Lung microvascular endothelial cell (primary cell): ENCODE results near the gene FAM111B. TPM values are rescaled to one million over a fixed set of nuclear protein-coding genes. Genes with fewer than 3 reads are reported as not detected.
"Not testable (repeated sequence)": the region's sequence is repeated elsewhere in the genome, so short reads cannot be mapped to it uniquely, and the experiment has no call there.

Experiments used
- DNase-seq, 2 donors: peaks; one replicate each; pipeline versions ENCODE4 v3.0.0 to v3.0.0-alpha.2; 2010; ENCODE audit warnings: low read depth in 2 of 2
- total RNA-seq: library from RNA; depleted of rRNA; stranded (reverse); fragments of >200 nt; gene quantifications from 2 replicates; pipeline ENCODE4 v1.2.1, GENCODE V29; 2014

The FAM111B gene
- total RNA-seq, 1 donor from 2014 or later: 6.9 TPM

DNA sequence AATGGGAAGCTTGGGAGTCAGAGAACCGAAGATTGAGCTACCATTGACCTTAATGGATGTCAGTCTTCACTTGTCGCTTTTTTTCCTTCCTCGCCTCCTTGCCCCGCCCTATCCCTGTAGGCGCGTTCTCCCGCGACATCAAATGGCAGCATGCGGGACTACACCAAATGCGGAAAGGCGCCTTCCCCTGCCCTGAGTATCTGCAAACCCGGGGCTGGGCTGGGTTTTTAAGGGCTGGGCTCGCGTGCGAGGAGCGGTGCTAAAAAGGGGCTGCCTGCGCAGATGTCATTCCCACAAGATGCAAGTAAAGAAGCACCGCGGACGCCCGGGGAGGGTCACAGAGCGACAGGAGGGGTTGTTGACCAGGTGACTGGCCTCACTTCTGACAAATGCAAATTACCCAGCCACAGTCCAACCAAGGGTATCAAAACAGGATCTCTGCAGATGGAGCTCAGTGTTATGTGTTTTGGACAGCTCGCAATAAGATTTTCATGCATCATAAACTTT is 4.7 kb upstream of the FAM111B start:
- DNase-seq: peak; percentile 9 to 48

DNA sequence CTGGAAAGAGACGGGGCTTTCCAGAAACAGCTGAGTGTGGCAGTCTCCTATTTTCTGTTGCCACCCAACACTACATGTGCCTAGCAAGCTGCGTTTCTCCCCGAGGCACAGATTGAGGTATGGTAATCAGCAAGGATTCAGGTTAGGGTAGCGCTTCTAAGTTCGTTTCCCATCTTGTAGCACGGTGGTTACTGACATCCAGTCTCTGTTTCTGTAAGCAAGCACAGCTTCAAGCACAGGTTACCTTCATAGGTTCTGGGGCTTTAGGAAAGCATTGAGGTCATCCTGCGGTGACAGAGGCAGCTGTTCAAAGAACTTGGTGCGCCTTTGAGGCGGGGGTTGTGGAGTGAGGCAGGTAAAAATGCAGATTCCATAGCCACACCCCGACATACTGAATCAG is 684 bp downstream of the FAM111B start:
- DNase-seq: not testable (repeated sequence)

DNA sequence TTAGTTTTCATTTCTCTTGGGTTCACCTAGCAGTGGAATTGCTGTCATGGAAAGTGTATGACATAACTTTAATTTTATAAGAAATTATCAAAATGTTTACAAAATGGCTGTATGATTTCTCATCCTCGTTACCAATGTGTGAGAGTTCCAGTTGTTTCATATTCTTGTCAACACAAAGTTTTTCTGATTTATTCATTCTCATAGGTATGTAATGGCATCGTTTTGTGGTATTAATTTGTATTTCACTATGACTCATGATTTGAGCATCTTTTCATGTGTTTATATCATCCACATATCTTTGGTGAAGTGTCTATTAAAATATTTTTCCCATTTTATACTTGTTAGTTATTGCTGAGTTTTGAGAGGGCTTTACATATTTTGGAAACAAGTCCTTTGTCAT is 5.5 kb downstream of the FAM111B start:
- DNase-seq: no peak

DNA sequence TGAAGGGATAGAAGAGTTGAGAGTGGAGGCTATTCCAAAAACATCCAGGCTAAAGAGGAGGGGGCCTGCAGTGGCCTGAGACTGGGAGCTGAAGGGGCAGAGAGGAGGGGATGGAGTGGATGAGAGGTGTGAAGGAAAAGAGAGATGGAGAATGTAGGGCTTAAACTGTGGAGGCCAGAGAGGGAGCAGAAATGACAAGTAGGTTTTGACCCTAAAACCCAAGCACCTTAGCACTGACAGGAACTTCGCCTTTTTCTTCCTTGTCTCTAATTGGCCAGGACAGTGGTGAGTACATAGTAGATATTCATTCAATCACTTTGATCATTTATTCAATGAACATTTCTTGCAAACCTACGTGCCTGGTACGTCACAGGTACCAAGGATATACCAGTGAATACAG is 7.3 kb downstream of the FAM111B start:
- no peak for DNase-seq

DNA sequence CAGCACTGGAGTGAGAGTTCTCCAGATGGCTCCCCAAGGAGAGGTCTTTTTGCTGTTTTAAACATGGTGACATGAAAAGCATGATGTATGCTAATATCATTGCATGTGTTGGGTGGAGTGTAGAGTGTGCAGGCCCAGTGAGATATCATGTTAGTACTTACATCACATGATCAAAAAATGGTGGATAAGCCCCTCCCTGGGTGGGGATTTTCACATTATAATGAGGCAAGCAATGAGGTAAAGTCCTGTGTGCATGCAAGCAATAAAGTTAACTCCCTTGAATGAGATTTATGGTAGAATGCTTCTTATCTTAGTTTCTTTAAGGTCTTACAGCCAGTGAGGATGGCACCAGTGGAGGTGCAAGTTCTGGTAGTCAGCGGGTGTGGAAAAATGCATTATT is 8.5 kb downstream of the FAM111B start:
- no peak for DNase-seq

DNA sequence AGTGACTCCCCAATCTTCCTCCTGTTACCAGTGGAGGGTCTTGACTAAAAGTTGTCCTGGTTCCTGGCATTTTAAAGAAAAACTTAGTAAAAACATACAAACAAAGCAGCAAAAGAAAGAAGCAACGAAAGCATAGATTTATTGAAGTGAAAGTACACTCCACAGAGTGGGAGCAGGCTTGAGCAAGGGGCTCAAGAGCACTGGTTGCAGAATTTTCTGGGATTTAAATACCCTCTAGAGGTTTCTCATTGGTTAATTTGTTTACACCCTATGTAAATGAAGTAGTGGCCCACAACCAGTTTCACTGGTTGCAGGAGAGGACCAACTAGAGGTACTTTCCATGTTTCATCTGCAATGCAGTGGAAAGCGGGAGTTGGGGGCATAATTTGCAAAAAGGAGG is 10.7 kb downstream of the FAM111B start:
- DNase-seq: no peak

DNA sequence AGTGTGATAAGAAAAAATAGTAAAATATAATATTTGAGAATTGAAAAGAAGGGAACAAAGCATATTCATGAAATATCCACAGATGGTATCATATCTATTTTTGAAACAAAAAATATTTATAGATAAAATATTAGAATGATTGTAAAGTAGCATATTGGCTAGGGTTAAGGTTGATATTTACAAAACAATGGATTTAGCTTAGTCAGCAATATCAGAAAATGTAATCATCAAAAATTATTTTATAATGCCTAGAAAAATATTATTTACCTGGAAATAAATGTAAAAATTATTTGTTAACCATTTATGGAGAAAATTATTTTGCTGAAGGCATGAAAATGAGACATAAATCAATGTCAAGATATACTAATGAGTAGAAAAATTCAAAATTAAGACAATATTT is 12.8 kb downstream of the FAM111B start:
- DNase-seq: no peak

DNA sequence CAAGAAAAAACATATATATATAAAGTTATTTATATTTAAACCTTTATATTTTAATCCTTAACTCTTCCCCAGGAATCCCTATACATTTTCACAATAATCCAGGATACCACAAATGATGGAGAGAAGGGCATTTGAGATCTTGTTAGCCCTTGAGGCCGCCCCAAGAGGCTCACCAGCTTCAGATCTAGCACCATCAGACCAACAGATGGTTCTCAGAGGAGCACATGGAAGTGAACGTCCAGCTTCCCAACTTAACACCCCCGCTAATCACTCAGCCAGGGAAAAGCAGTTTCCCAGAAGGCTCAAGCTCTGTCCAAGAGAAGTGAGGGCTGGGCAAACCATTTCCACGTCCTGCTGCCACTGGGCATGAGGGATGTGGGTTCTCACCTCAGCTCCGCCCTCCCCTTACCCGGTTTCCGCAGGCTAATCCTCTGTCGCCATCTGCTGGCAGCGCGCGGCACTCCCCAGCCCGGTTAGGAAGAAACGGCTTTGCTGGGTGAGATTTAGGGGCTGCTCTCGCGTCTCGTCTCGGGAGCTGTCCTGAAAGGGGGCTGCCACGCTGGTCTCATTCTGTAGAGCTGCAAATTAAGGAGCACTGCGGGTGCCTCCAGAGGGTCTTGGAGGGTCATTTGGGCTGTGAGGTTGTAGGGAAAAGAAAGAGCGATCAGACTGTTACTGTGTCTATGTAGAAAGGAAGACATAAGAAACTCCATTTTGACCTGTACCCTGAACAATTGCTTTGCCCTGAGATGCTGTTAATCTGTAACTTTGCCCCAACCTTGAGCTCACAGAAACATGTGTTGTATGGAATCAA is 28.8 kb downstream of the FAM111B start:
- DNase-seq: peak; percentile 81 to 83

DNA sequence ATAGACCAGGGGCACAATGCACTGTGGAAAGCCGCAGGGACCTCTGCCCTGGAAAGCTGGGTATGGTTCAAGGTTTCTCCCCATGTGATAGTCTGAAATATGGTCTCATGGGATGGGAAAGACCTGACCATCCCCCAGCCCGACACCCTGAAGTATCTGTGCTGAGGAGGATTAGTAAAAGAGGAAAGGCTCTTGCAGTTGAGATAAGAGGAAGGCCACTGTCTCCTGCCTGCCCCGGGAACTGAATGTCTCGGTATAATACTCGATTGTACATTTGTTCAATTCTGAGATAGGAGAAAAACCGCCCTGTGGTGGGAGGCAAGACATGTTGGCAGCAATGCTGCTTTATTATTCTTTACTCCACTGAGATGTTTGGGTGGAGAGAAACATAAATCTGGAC is 29.5 kb downstream of the FAM111B start:
- DNase-seq: not testable (repeated sequence)

DNA sequence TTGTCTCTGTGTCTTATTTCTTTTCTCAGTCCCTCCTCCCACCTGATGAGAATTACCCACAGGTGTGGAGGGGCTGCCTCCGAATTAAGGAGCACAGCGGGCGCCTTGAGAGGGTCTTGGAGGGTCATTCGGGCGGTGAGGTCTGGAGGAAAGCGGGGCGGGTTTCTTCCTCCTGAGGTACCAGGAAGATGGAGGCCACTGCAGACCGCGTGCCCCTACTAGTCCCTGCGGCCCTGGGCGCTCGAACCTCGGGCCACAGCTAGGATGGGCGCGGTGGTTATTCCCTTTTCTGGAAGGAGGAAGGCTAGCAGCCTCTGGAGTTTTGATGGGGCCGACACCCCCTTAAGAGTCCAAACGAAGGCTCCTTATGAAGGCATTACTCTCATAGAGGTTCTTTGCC is 30.2 kb downstream of the FAM111B start:
- DNase-seq: no peak

DNA sequence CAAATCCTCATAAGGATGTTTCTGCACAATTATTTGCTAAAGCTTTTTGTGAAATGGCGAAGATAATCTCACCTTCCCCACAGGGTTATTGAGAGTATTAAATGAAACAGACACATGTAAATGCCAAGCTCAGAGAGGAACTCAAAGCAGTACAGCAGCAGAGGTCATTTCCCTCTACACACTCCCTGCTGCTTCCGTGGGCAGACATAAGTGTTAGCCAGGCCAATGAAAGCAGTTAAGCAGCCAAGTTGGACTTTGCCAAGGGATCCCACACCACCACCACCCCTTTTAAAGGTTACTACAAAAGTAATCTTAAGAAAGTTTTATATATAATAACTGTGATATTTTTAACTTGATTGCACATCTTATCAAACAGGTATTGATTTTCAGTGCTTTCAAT is 31.6 kb downstream of the FAM111B start:
- DNase-seq: peak; percentile 24 to 75

DNA sequence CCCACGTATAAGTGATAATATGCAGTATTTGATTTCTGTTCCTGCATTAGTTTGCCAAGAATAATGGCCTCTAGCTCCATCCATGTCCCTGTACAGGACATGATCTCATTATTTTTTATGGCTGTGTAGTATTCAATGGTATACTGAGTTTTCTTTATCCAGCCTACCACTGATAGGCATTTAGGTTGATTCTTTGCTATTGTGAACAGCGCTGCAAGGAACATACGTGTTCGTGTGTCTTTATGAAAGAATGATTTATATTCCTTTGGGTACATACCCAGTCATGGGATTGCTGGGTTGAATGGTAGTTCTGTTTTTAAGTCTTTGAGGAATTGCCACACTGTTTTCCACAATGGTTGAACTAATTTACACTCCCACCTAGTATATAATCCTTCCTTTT is 34.2 kb downstream of the FAM111B start:
- DNase-seq: no peak

DNA sequence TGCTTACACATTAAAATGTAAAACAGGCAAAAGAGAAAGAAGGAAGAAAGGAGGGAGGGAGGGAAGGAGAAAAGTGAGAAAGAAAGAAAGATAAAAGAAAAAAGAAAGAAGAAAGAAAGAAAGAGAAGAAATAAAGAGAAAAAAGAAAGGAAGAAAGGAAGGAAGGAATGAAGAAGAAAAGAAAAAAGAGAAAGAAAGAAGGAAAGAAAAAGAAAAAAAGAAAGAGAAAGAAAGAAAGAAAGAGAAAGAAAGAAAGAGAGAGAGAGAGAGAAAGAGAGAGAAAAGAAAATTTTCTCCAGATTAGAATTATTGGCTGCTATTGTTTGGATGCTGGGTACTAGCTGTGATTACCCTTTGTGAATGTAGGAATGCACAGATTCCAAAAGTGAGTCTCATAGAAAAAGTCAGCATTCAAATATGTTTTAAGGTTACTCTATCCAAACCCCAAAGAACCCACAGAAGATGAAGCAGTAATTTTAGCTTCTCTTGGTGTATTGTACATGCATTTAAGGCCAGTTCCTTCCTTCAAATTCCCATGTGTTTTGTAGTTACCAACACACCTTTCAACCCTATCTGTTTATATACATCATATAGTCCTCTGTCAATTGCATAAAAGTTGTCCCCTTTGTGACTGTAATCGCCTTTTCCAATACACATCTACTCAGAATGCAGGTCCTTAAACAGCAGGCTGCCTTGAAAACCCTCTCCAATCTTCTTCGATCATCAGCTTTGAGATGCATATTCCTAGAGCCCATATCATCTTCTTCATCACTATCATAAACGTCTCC is 34.8 kb downstream of the FAM111B start:
- DNase-seq: peak in 1 of 2 donors; percentile 7

DNA sequence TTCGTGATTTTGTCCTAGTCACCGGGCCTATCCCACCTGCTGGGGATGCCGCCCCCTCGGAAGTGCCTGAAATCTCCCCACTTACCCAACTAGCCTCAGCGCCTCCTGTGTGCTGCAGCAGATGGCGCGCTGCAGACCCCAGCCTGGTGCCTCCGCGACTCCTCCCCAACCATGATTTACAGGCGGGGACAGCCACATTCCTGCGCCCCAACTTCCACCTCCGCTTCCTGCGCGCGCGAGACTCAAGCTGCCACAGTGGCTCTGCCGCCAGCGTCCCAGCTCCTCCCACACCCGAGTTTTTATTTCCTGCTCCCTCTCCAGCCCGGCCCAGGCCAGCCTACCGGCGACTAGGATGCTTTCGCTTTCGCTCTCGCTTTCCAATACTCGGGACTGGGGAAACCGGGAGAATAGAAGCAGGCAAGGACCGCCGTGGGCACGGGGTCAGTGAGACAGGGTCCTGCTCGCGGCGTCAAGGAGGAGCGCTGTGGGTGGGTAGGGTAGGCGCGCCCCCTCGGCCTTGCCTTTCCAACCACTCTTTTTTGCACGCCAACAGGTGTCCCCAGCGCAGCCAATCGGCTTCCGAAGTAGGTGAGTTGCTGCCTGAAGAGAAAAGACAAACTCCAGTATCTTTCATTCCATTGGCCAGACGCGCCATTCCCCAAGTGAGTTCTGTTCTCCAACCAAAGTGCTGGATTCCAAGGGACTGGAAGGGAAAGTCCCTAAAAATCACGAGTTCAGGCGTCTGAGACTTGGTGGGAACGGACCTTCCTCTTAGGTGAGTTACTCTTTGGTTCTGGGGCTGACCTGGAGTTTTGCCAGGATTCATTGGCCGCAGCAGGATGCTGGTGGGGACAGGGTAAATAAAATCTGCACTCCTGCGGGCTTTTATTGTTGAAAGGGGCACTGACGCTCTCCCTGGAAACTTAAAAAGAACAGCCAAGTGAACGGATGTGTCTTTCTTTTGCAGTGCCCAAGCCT is 35.8 kb downstream of the FAM111B start, which contains the start of gene FAM111A:
Gene FAM111A, plus strand, starts transcription at position 327 of the 978 bp plus-strand sequence. CDS start 6,017 bp downstream, outside the sequence.
- peak; percentile 93 for DNase-seq

DNA sequence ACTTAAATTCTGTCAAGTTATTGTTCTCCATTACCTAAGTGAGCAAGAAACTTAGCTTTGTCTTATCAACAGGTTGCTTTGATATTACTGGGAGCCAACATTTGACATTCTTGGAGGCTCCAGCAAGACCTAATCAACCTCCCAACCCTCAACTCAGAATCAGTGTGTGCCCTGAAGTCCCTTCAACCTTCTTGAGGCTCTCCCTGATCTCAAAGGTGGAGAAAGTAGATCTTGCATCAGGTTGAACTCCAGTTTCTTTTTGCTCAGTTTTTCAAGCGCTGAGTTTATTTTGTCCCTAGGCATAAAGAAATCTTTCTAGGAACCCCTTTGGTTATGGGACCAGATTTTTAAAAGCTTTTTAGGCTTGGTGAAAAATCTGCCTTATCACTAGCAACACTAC is 37.1 kb downstream of the FAM111B start:
- DNase-seq: peak; percentile 2 to 17

DNA sequence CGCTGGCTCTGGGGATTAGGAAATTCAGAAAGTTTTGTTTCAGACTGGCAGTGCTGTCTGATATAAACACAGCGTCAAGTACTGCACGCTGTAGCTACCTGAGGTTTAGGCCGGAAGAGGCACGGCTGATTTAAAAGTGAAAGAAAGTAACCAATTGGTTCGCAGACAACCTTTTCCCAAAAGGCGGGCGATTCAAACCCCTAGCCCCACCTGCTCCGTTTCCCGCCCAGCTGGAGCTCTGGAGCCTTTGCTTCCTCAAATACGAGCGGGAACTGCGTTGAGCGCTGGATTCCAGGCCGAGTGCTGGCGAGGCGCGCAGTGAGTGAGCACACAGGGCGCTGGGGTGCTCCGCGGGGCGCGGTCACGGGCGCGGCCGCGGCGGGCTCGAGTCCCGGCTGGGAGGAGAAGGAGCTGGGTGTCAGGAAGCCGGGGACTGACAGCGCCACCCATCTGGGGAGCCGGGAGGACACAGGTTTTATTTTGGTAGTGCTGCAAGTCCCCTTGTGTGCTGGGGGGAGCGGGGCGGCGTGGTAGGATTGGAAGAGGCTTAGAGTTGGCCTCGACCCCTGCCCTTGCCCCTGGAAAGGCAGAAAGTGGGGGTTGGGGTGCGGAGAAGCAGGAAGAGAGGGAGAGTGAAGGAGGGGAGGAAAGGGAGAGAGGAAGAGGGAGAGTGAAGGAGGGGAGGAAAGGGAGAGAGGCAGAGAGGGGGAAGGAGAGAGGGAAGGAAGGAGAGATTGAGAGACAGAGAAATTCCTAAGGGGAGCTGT is 37.7 kb downstream of the FAM111B start:
- peak; percentile 81 to 87 for DNase-seq

DNA sequence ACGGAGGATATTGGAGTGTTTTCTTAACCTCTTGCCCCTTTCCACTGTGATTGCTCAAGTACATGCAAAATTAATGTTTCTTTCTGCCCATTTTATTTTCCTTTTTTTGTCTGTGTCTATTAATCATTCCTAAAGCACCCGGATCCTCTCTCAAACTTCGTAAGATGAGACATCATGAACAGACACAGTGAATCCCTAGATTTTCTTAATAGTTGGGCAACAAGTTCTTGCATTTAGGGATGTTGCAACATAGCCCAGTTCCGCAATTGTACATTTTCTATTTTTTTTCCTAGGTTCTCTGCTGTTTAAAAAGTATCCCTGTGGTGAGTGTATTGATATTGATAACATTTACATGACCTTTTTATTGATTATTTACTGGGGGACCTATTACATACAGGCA is 38.5 kb downstream of the FAM111B start:
- peak in 1 of 2 donors; percentile 2 for DNase-seq

DNA sequence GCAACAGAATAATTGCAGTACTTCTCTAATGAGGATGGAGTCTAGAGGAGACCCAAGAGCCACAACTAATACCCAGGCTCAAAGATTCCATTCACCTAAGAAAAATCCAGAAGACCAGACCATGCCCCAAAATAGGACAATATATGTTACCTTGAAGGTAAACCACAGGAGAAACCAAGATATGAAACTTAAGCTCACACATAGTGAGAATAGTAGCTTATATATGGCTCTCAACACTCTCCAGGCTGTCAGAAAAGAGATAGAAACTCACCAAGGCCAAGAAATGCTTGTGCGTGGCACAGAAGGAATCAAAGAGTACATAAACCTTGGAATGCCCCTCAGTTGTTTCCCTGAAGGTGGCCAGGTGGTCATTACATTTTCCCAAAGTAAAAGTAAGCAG is 44.7 kb downstream of the FAM111B start:
- DNase-seq: no peak

DNA sequence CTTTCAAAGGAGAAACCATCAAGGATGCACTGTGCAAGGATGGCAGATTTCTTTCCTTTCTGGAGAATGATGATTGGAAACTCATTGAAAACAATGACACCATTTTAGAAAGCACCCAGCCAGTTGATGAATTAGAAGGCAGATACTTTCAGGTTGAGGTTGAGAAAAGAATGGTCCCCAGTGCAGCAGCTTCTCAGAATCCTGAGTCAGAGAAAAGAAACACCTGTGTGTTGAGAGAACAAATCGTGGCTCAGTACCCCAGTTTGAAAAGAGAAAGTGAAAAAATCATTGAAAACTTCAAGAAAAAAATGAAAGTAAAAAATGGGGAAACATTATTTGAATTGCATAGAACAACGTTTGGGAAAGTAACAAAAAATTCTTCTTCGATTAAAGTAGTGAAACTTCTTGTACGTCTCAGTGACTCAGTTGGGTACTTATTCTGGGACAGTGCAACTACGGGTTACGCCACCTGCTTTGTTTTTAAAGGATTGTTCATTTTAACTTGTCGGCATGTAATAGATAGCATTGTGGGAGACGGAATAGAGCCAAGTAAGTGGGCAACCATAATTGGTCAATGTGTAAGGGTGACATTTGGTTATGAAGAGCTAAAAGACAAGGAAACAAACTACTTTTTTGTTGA is 45.4 kb downstream of the FAM111B start:
- DNase-seq: no peak

DNA sequence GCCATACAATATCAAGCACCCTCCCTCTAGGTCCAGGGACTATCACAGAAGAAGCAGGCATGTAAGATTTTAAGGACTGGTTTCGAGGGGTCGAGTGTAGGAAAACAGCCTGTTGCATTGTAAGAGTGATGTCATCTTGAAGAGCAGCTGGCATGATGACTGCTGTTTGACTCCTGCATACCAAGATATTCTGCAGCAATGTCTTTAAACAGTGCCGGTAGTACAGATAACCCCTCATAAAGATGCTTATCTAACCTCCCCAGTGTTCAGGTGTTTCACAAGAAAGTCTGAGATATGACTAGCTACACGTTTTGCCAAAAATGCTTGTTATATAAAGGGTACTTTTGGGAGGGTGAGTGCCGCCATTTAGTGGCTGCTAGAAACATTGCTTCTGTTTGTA is 47.6 kb downstream of the FAM111B start:
- DNase-seq: no peak
